RWPE2 (cell line): ENCODE measurements around the gene PXDC1.

Experiments used
- ATAC-seq: fragments of 200-7000 bp; cut with Tn5 transposase; 3 replicates; pipeline ENCODE4 v1.9.1; 2021; ENCODE audit warnings: low read depth
- DNase-seq: peaks from one replicate; pipeline ENCODE4 v3.0.0-alpha.2; 2020; ENCODE audit warnings: low spot score
- H3K27ac ChIP-seq: fragments of 450-650 bp; 2 replicates; pipeline ENCODE4 v1.5.1; 2017; ENCODE audit warnings: mild to moderate bottlenecking; ENCODE audit not compliant: poor library complexity, severe bottlenecking
- H3K27me3 ChIP-seq: fragments of 250-450 bp; sonication (Bioruptor Pico); 2 replicates; pipeline ENCODE4 v1.5.1; 2021; ENCODE audit warnings: mild to moderate bottlenecking, moderate library complexity; ENCODE audit not compliant: insufficient read depth, poor library complexity, severe bottlenecking
- H3K36me3 ChIP-seq: fragments of 250-450 bp; sonication (Bioruptor Pico); 2 replicates; pipeline ENCODE4 v1.5.1; 2020; ENCODE audit warnings: low read depth, mild to moderate bottlenecking, moderate library complexity
- H3K4me1 ChIP-seq: fragments of 250-450 bp; sonication (Bioruptor Pico); 2 replicates; pipeline ENCODE4 v1.5.1; 2021; ENCODE audit warnings: mild to moderate bottlenecking, moderate library complexity; ENCODE audit not compliant: insufficient read depth, poor library complexity, severe bottlenecking
- H3K4me3 ChIP-seq: fragments of 250-450 bp; sonication (Bioruptor Pico); 2 replicates; pipeline ENCODE4 v1.5.1; 2021; ENCODE audit warnings: mild to moderate bottlenecking, moderate library complexity; ENCODE audit not compliant: severe bottlenecking
- H3K9me3 ChIP-seq: fragments of 250-450 bp; sonication (Bioruptor Pico); 2 replicates; pipeline ENCODE4 v1.5.1; 2021; ENCODE audit warnings: mild to moderate bottlenecking, moderate library complexity; ENCODE audit not compliant: severe bottlenecking
- TF ChIP-seq, protein P1 (sequence below): fragments of 450-650 bp; IDR thresholded peaks from one replicate; pipeline ENCODE4 v1.5.1; 2017; ENCODE audit warnings: mild to moderate bottlenecking, moderate library complexity; ENCODE audit not compliant: poor library complexity, severe bottlenecking

Gene PXDC1

DNA sequence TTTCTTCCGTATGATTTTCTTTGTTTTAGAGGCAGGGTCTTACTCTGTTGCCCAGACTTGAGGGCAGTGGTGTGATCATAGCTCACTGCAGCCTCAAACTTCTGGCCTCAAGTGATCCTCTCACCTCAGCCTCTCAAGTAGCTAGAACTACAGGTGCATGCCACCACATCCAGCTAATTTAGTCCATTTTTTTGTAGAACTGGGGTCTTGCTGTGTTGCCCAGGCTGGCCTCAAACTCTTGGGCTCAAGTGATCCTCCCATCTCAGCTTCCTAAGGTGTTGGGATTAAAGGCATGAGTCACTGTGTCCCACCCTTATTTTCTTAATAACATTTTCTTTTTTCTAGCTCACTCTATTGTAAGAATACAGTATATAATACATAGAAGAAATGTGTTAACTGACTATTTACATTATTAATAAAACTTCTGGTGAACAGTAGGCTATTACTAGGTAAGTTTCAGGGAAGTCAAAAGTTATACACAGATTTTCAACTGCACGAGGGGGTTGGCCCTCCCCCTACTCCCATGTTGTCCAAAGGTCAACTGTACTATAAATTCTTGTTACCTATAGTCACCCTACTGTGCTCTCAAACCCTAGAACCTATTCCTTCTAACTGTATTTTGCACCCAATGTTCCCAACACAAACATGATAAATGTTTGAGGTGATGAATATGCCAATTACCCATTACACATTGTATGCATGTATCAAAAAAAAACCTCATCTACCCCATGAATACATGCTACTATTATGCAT, 56.3 kb downstream of the PXDC1 start:
- ATAC-seq (no peak), DNase-seq (no peak)
- no peaks in the 10 kb centered on the region for H3K4me1 ChIP-seq

DNA sequence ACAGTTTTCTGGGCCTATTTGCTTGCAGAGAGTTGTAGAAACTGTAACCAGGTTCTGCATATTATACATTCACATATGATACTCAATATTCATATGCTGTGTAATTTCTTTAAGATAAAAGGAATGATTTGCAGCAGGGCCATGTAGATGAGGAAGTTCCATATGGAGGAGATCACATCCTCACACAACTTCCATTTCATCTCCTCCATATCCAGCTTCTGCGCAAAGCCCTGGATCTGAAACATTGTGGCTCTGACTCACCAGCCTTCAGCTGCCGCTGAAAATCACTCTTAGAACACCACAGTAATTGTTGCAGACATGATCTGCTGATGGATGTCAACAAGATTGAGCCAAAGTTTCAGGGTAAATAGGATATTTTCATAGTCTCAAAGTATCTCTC, 57.7 kb downstream of the PXDC1 start:
- TF ChIP-seq, protein P1, sequence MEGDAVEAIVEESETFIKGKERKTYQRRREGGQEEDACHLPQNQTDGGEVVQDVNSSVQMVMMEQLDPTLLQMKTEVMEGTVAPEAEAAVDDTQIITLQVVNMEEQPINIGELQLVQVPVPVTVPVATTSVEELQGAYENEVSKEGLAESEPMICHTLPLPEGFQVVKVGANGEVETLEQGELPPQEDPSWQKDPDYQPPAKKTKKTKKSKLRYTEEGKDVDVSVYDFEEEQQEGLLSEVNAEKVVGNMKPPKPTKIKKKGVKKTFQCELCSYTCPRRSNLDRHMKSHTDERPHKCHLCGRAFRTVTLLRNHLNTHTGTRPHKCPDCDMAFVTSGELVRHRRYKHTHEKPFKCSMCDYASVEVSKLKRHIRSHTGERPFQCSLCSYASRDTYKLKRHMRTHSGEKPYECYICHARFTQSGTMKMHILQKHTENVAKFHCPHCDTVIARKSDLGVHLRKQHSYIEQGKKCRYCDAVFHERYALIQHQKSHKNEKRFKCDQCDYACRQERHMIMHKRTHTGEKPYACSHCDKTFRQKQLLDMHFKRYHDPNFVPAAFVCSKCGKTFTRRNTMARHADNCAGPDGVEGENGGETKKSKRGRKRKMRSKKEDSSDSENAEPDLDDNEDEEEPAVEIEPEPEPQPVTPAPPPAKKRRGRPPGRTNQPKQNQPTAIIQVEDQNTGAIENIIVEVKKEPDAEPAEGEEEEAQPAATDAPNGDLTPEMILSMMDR: no peak
- no peak for DNase-seq
- no peaks in the 10 kb centered on the region for H3K36me3 ChIP-seq
- no peaks in the 10 kb centered on the region for H3K4me1 ChIP-seq
- no peak overlapping the region for H3K4me3 ChIP-seq
- H3K27me3 ChIP-seq: no peaks in the 10 kb centered on the region
- no peak for ATAC-seq
- H3K27ac ChIP-seq: no peak overlapping the region
- no peaks in the 10 kb centered on the region for H3K9me3 ChIP-seq

More for the DNA sequence above, 56.3 kb downstream of the PXDC1 start:
- Histone ChIP-seq H3K27me3 (no peaks in the 10 kb centered on the region), H3K9me3 (no peaks in the 10 kb centered on the region), H3K4me3 (no peak overlapping the region), H3K36me3 (no peaks in the 10 kb centered on the region), H3K27ac (no peak overlapping the region)
- TF ChIP-seq, protein P1: no peak

DNA sequence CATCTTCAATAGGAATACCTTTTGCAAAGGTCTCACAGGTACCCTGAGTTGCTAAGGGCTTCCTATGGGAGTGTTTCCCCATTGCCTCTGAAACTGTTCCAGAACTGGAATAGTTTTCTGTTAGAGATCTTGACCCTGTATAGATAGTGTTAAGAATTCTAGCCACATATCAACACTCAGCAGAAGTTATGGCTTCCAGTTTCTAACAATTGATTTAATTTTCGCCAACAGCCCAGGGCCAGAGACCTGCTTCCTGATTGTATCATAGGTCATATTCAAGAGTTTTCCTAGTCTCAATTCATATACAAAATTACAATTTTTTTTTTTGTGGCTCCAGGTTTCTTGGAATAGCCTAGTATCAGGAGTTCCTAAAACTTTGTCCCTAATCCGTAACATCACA, 61.0 kb downstream of the PXDC1 start:
- DNase-seq (no peak), ATAC-seq (no peak)
- Histone ChIP-seq H3K36me3 (no peaks in the 10 kb centered on the region), H3K4me3 (no peak overlapping the region), H3K4me1 (no peaks in the 10 kb centered on the region), H3K9me3 (no peaks in the 10 kb centered on the region), H3K27ac (no peak overlapping the region), H3K27me3 (no peaks in the 10 kb centered on the region)
- TF ChIP-seq, protein P1: no peak

DNA sequence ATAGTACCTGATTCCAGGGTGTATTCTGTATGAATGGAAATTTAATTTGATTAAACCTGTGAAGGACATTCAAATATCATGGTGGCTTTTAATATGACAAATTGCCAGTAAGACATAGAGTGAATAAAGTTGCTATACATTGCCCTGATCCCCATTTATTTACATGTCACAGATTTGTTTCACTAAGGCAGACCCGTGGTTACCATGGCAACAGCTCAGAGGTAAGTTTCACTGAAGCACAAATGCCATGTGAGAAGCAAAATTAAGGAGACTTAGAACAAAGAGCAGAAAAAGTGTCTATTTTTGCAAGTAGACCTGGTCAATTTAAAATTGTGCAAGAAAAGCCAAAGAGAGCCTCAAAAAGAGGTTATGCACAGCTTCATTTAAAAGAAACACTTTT, 63.7 kb downstream of the PXDC1 start:
- H3K4me1 ChIP-seq: no peaks in the 10 kb centered on the region
- no peak overlapping the region for H3K4me3 ChIP-seq
- no peaks in the 10 kb centered on the region for H3K36me3 ChIP-seq
- TF ChIP-seq, protein P1: no peak
- DNase-seq (no peak), ATAC-seq (no peak)
- H3K27me3 ChIP-seq: no peaks in the 10 kb centered on the region
- no peak overlapping the region for H3K27ac ChIP-seq
- H3K9me3 ChIP-seq: no peaks in the 10 kb centered on the region

DNA sequence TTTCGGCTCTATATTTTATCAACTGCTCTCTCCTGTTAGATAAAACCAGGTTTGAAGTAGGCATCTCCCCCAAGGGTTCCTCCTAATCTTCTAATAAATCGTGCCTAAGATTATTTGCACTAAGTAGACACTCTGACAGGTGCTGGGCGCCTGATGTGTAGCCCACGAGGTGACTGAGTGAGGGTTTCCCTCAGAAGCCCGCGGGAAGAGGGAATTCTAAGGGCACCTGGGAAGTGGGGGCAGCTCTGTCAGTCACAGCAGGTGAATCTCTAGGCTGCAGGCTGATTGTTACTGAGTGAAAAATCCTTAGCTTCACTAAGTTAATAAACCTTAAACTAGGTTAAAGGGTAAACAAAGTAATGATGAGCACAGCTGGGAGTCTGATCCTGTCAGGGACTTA, 68.2 kb downstream of the PXDC1 start:
- TF ChIP-seq, protein P1: no peak
- Histone ChIP-seq H3K27ac (no peak overlapping the region), H3K4me1 (no peaks in the 10 kb centered on the region), H3K36me3 (no peaks in the 10 kb centered on the region), H3K4me3 (no peak overlapping the region), H3K9me3 (no peaks in the 10 kb centered on the region), H3K27me3 (no peaks in the 10 kb centered on the region)
- no peak for DNase-seq
- ATAC-seq: no peak
